Measurements from ENCODE around the gene OSBPL5. TPM values are rescaled to one million over a fixed set of nuclear protein-coding genes. Genes with fewer than 3 reads are reported as not detected.
"Not testable (repeated sequence)": the region's sequence is repeated elsewhere in the genome, so short reads cannot be mapped to it uniquely, and the experiment has no call there.

The OSBPL5 gene
- total RNA-seq, 1 donor, result 12.2 TPM

- no peaks in the 10 kb centered on the region for H3K27me3 ChIP-seq (ENCODE audit: insufficient read depth, low read length)
- H3K4me3 ChIP-seq (ENCODE audit: low read length), result no peak overlapping the region
- no peaks in the 10 kb centered on the region for H3K4me1 ChIP-seq (ENCODE audit: insufficient read depth, low read length)
- H3K9me3 ChIP-seq (ENCODE audit: low read depth, low read length), result no peaks in the 10 kb centered on the region
Measured at GRCh38 chr11:3080104-3080503, 85.0 kb downstream of the OSBPL5 start.

- Histone ChIP-seq H3K27me3 (ENCODE audit: insufficient read depth, low read length) (no peaks in the 10 kb centered on the region), H3K4me3 (ENCODE audit: low read length) (no peak overlapping the region), H3K4me1 (ENCODE audit: insufficient read depth, low read length) (no peaks in the 10 kb centered on the region), H3K9me3 (ENCODE audit: low read depth, low read length) (no peaks in the 10 kb centered on the region)
Measured at GRCh38 chr11:3077846-3078440, 87.2 kb downstream of the OSBPL5 start.

GRCh38 chr11:3077189-3077836 lies 87.8 kb downstream of the OSBPL5 start:
- Histone ChIP-seq H3K4me1 (ENCODE audit: insufficient read depth, low read length) (no peaks in the 10 kb centered on the region), H3K9me3 (ENCODE audit: low read depth, low read length) (no peaks in the 10 kb centered on the region), H3K27me3 (ENCODE audit: insufficient read depth, low read length) (no peaks in the 10 kb centered on the region), H3K4me3 (ENCODE audit: low read length) (no peak overlapping the region)

GRCh38 chr11:3074912-3075589 lies 90.1 kb downstream of the OSBPL5 start:
- Histone ChIP-seq H3K4me1 (ENCODE audit: insufficient read depth, low read length) (no peaks in the 10 kb centered on the region), H3K9me3 (ENCODE audit: low read depth, low read length) (no peaks in the 10 kb centered on the region), H3K4me3 (ENCODE audit: low read length) (no peak overlapping the region), H3K27me3 (ENCODE audit: insufficient read depth, low read length) (no peaks in the 10 kb centered on the region)

- Histone ChIP-seq H3K4me1 (ENCODE audit: insufficient read depth, low read length) (no peaks in the 10 kb centered on the region), H3K4me3 (ENCODE audit: low read length) (no peak overlapping the region), H3K27me3 (ENCODE audit: insufficient read depth, low read length) (peaks cover 3% of the 10 kb centered on the region), H3K9me3 (ENCODE audit: low read depth, low read length) (no peaks in the 10 kb centered on the region)
Measured at GRCh38 chr11:3073029-3073435, 92.1 kb downstream of the OSBPL5 start.

GRCh38 chr11:3069425-3069824 lies 95.7 kb downstream of the OSBPL5 start:
- H3K4me3 ChIP-seq (ENCODE audit: low read length), result no peak overlapping the region

GRCh38 chr11:3066308-3066707 lies 98.8 kb downstream of the OSBPL5 start:
- H3K27me3 ChIP-seq (ENCODE audit: insufficient read depth, low read length); H3K4me3 ChIP-seq (ENCODE audit: low read length); H3K4me1 ChIP-seq (ENCODE audit: insufficient read depth, low read length); H3K9me3 ChIP-seq (ENCODE audit: low read depth, low read length): not testable (repeated sequence)

More at GRCh38 chr11:3069425-3069824, 95.7 kb downstream of the OSBPL5 start:
- Histone ChIP-seq H3K9me3 (ENCODE audit: low read depth, low read length) (no peaks in the 10 kb centered on the region), H3K27me3 (ENCODE audit: insufficient read depth, low read length) (peaks cover 3% of the 10 kb centered on the region), H3K4me1 (ENCODE audit: insufficient read depth, low read length) (no peaks in the 10 kb centered on the region)

- not testable (repeated sequence) for H3K4me3 ChIP-seq (ENCODE audit: low read length); H3K9me3 ChIP-seq (ENCODE audit: low read depth, low read length); H3K4me1 ChIP-seq (ENCODE audit: insufficient read depth, low read length); H3K27me3 ChIP-seq (ENCODE audit: insufficient read depth, low read length)
Measured at GRCh38 chr11:3064709-3065108, 100.4 kb downstream of the OSBPL5 start.

- not testable (repeated sequence) for H3K4me3 ChIP-seq (ENCODE audit: low read length); H3K4me1 ChIP-seq (ENCODE audit: insufficient read depth, low read length); H3K9me3 ChIP-seq (ENCODE audit: low read depth, low read length); H3K27me3 ChIP-seq (ENCODE audit: insufficient read depth, low read length)
Measured at GRCh38 chr11:3063876-3064275, 101.2 kb downstream of the OSBPL5 start.

- H3K4me3 ChIP-seq (ENCODE audit: low read length); H3K9me3 ChIP-seq (ENCODE audit: low read depth, low read length); H3K4me1 ChIP-seq (ENCODE audit: insufficient read depth, low read length); H3K27me3 ChIP-seq (ENCODE audit: insufficient read depth, low read length): not testable (repeated sequence)
Measured at GRCh38 chr11:3063432-3063831, 101.7 kb downstream of the OSBPL5 start.

- Histone ChIP-seq H3K27me3 (ENCODE audit: insufficient read depth, low read length) (no peaks in the 10 kb centered on the region), H3K4me3 (ENCODE audit: low read length) (no peak overlapping the region), H3K9me3 (ENCODE audit: low read depth, low read length) (no peaks in the 10 kb centered on the region), H3K4me1 (ENCODE audit: insufficient read depth, low read length) (peaks cover 17% of the 10 kb centered on the region)
Measured at GRCh38 chr11:3060436-3061025, 104.6 kb downstream of the OSBPL5 start.

- no peak overlapping the region for H3K4me3 ChIP-seq (ENCODE audit: low read length)
- no peaks in the 10 kb centered on the region for H3K27me3 ChIP-seq (ENCODE audit: insufficient read depth, low read length)
Measured at GRCh38 chr11:3058753-3059664, 106.1 kb downstream of the OSBPL5 start.

GRCh38 chr11:3057069-3057963 lies 107.8 kb downstream of the OSBPL5 start, which contains the start of gene CARS1:
CARS1 (minus strand) TSS chr11:3057423; CDS start chr11:3057367, 56 bp downstream.
- Histone ChIP-seq H3K4me1 (ENCODE audit: insufficient read depth, low read length) (peaks cover 29% of the 10 kb centered on the region), H3K27me3 (ENCODE audit: insufficient read depth, low read length) (no peaks in the 10 kb centered on the region), H3K4me3 (ENCODE audit: low read length) (peak within 1 kb of the TSS; percentile 82), H3K9me3 (ENCODE audit: low read depth, low read length) (no peaks in the 10 kb centered on the region)

More at GRCh38 chr11:3058753-3059664, 106.1 kb downstream of the OSBPL5 start:
- Histone ChIP-seq H3K9me3 (ENCODE audit: low read depth, low read length) (no peaks in the 10 kb centered on the region), H3K4me1 (ENCODE audit: insufficient read depth, low read length) (peaks cover 24% of the 10 kb centered on the region)
